Endothelial cell of umbilical vein (primary cell): Measurements from ENCODE around the gene TRIM17.

ENCODE experiments used
- JUN ChIP-seq: IDR thresholded peaks from 2 replicates; pipeline ENCODE4 v1.6.1; 2011; ENCODE audit warnings: borderline replicate concordance, low read depth; ENCODE audit not compliant: insufficient read length, insufficient read depth
- MYC ChIP-seq: IDR thresholded peaks from one replicate; pipeline ENCODE4 v1.6.1; 2011; ENCODE audit warnings: mild to moderate bottlenecking, low read depth, low read length
- POLR2AphosphoS5 ChIP-seq: IDR thresholded peaks from 2 replicates; pipeline ENCODE4 v1.6.1; 2012; ENCODE audit warnings: low read depth, mild to moderate bottlenecking, control low read depth, low read length, moderate library complexity; ENCODE audit not compliant: insufficient read depth
- TF ChIP-seq, protein P1 (sequence below): IDR thresholded peaks from 2 replicates; pipeline ENCODE4 v1.6.1; 2011; ENCODE audit not compliant: insufficient read depth, insufficient read length
- TF ChIP-seq, protein P2 (sequence below), 2 donors: IDR thresholded peaks; 1 replicate in 1 of 2; 2 replicates in 1 of 2; pipeline ENCODE4 v1.5.1; 2011; ENCODE audit warnings: low read length in 2 of 2, mild to moderate bottlenecking in 2 of 2, moderate library complexity in 2 of 2, control low read depth in 1 of 2, inconsistent platforms in 1 of 2, low read depth in 1 of 2; ENCODE audit not compliant: insufficient read depth in 1 of 2; ENCODE audit errors: extremely low read depth in 1 of 2

- TF ChIP-seq MYC (no peak), POLR2AphosphoS5 (no peak), JUN (no peak)
- TF ChIP-seq, protein P1, sequence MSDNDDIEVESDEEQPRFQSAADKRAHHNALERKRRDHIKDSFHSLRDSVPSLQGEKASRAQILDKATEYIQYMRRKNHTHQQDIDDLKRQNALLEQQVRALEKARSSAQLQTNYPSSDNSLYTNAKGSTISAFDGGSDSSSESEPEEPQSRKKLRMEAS: no peak
- TF ChIP-seq, protein P2, sequence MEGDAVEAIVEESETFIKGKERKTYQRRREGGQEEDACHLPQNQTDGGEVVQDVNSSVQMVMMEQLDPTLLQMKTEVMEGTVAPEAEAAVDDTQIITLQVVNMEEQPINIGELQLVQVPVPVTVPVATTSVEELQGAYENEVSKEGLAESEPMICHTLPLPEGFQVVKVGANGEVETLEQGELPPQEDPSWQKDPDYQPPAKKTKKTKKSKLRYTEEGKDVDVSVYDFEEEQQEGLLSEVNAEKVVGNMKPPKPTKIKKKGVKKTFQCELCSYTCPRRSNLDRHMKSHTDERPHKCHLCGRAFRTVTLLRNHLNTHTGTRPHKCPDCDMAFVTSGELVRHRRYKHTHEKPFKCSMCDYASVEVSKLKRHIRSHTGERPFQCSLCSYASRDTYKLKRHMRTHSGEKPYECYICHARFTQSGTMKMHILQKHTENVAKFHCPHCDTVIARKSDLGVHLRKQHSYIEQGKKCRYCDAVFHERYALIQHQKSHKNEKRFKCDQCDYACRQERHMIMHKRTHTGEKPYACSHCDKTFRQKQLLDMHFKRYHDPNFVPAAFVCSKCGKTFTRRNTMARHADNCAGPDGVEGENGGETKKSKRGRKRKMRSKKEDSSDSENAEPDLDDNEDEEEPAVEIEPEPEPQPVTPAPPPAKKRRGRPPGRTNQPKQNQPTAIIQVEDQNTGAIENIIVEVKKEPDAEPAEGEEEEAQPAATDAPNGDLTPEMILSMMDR (IDR thresholded peaks at IDR 0.05; ENCODE audit: extremely low read depth in 1 of 2, insufficient read depth in 1 of 2, low read depth in 1 of 2, low read length in 2 of 2): no peak
Measured at GRCh38 chr1:228408041-228408868, 8.4 kb downstream of the TRIM17 start.
